Measurements from ENCODE around the gene PGA4. TPM values are rescaled to one million over a fixed set of nuclear protein-coding genes. Genes with fewer than 3 reads are reported as not detected.

The PGA4 gene
- total and polyA plus RNA-seq, 2 of the 8 experiments (the other 6 are each of a cell fraction or from before 2014, with no cell fraction given): 1.3 TPM; not detected in 1

- no peak for TF ChIP-seq TBP (IDR thresholded peaks at IDR 0.05; ENCODE audit: low read depth, low read length)
- TF ChIP-seq ASH2L (IDR thresholded peaks at IDR 0.05; ENCODE audit: low read length): no peak
- no peak for TF ChIP-seq SP4 (IDR thresholded peaks at IDR 0.05; ENCODE audit: low read length)
- TF ChIP-seq SP1 (IDR thresholded peaks at IDR 0.05; ENCODE audit: low read depth, low read length): no peak
- no peak for TF ChIP-seq RXRA (IDR thresholded peaks at IDR 0.05; ENCODE audit: insufficient read depth, low read depth, low read length)
- no peak for TF ChIP-seq KDM5A (IDR thresholded peaks at IDR 0.05; ENCODE audit: low read length)
These were observed 42.2 kb downstream of the PGA4 start (continued) for GRCh38 chr11:61264371-61264770.
